ENCODE measurements around the gene HIF1AN. TPM values are rescaled to one million over a fixed set of nuclear protein-coding genes. Genes with fewer than 3 reads are reported as not detected.

The HIF1AN gene
- total and polyA plus RNA-seq, 2 of the 8 experiments (the other 6 are each of a cell fraction or from before 2014, with no cell fraction given) = 10.9 to 62.8 TPM

DNA sequence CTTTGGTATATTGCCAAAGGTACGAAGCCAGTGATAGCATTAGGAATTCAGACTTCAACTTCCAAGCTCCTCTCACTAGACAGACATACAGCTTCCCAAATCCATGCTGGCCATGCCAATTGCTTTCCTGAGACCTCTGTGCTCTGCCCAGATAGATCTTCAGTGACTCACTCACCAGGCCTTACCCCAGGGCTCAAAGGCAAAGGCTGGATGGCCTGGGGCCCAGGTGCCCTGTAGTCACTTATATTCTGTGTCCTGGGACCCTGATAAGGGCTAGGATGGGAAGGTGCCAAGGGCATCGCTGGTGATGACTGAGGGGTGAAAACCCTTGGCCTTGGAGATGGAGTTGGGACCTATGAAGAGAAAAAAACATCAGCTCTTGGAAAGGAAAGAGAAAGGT, 45.2 kb upstream of the HIF1AN start (continued):
- TF ChIP-seq CHD7 (IDR thresholded peaks at IDR 0.05; ENCODE audit: insufficient replicate concordance, low read length) (no peak), RFX5 (IDR thresholded peaks at IDR 0.05; ENCODE audit: borderline replicate concordance, low read depth, low read length) (no peak), YY1 (IDR thresholded peaks at IDR 0.05; ENCODE audit: low read depth, low read length) (no peak), RXRA (IDR thresholded peaks at IDR 0.05; ENCODE audit: insufficient read depth, low read depth, low read length) (no peak)

Measured in H1 (cell line).